Measurements from ENCODE around the gene DROSHA. TPM values are rescaled to one million over a fixed set of nuclear protein-coding genes. Genes with fewer than 3 reads are reported as not detected.

DROSHA gene
- polyA plus RNA-seq, 2 of the 4 experiments (the other 2 are of a cell fraction): 49.1 to 105 TPM

- Histone ChIP-seq H3K4me2 (no peak overlapping the region), H3K4me3 (no peak overlapping the region), H3K9me3 (no peaks in the 10 kb centered on the region), H3K27ac (no peak overlapping the region), H3K4me1 (no peaks in the 10 kb centered on the region)
- ChIA-PET POLR2A (no interaction called here), CTCF (no interaction called here)
- FAIRE-seq (no peak), ATAC-seq (no peak), DNase-seq (ENCODE audit: low read depth in 1 of 2, low spot score in 1 of 2) (no peak)
- no peak for TF ChIP-seq CBX8 (IDR thresholded peaks at IDR 0.05)
- no peak for TF ChIP-seq CEBPB (IDR thresholded peaks at IDR 0.05)
- no peak for TF ChIP-seq MAFK (IDR thresholded peaks at IDR 0.05; ENCODE audit: partially characterized antibody)
- TF ChIP-seq REST (IDR thresholded peaks at IDR 0.05): no peak
- TF ChIP-seq ZSCAN20 (CRISPR knock-in tag; IDR thresholded peaks at IDR 0.05): no peak
- no peak for TF ChIP-seq RARB (CRISPR knock-in tag; IDR thresholded peaks at IDR 0.05)
- TF ChIP-seq HOXB13 (CRISPR knock-in tag; IDR thresholded peaks at IDR 0.05; ENCODE audit: low read depth): no peak
- no peak for TF ChIP-seq CHD4 (IDR thresholded peaks at IDR 0.05; ENCODE audit: borderline replicate concordance)
- TF ChIP-seq HEYL (CRISPR knock-in tag; IDR thresholded peaks at IDR 0.05): no peak
- TF ChIP-seq CTCF (IDR thresholded peaks at IDR 0.05): no peak
- no peak for TF ChIP-seq BHLHE40 (IDR thresholded peaks at IDR 0.05; ENCODE audit: low read depth, low read length)
- no peak for TF ChIP-seq TP53 (CRISPR knock-in tag; IDR thresholded peaks at IDR 0.05)
- no peak for TF ChIP-seq GATA3 (IDR thresholded peaks at IDR 0.05; ENCODE audit: borderline replicate concordance)
- no peak for TF ChIP-seq NFE2L2 (conservative IDR thresholded peaks at IDR 0.05; ENCODE audit: low read length)
- no peak for TF ChIP-seq RAD21 (conservative IDR thresholded peaks at IDR 0.05 in 1 of 2, IDR thresholded peaks at IDR 0.05 in 1 of 2)
- WGBS (ENCODE audit: missing lambda C conversion rate): 58% methylated on average over 4 of the region's 4 CpGs
Observed at GRCh38 chr5:31380049-31380448, 151.8 kb downstream of the DROSHA start.

GRCh38 chr5:31378838-31379237 is 153.1 kb downstream of the DROSHA start:
- POLR2A ChIA-PET: no interaction called here
- Histone ChIP-seq H3K4me3 (no peak overlapping the region), H3K27ac (no peak overlapping the region), H3K4me2 (no peak overlapping the region), H3K9me3 (no peaks in the 10 kb centered on the region), H3K4me1 (no peaks in the 10 kb centered on the region)
- DNase-seq (ENCODE audit: low read depth in 1 of 2, low spot score in 1 of 2) (no peak), ATAC-seq (no peak), FAIRE-seq (no peak)
- TF ChIP-seq RCOR1 (IDR thresholded peaks at IDR 0.05; ENCODE audit: low read depth, low read length): no peak
- TF ChIP-seq KDM5A (IDR thresholded peaks at IDR 0.05): no peak
- no peak for TF ChIP-seq PHF8 (IDR thresholded peaks at IDR 0.05; ENCODE audit: borderline replicate concordance, low read depth)
- TF ChIP-seq CEBPB (IDR thresholded peaks at IDR 0.05): no peak
- no peak for TF ChIP-seq HDAC2 (IDR thresholded peaks at IDR 0.05)
- no peak for TF ChIP-seq HEYL (CRISPR knock-in tag; IDR thresholded peaks at IDR 0.05)
- TF ChIP-seq CHD4 (IDR thresholded peaks at IDR 0.05; ENCODE audit: borderline replicate concordance): no peak
- no peak for TF ChIP-seq RARB (CRISPR knock-in tag; IDR thresholded peaks at IDR 0.05)
- WGBS (ENCODE audit: missing lambda C conversion rate): 53% methylated on average over 7 of the region's 7 CpGs
- CTCF ChIA-PET: no interaction called here

GRCh38 chr5:31378136-31378535 is 153.8 kb downstream of the DROSHA start:
- CTCF ChIA-PET: no interaction called here
- FAIRE-seq: no peak
- no peak for ATAC-seq
- TF ChIP-seq FOSL2 (IDR thresholded peaks at IDR 0.05) (no peak), FOSL2 (CRISPR knock-in tag; IDR thresholded peaks at IDR 0.05) (no peak), PBX3 (IDR thresholded peaks at IDR 0.05) (no peak), CTCF (IDR thresholded peaks at IDR 0.05) (no peak), MAFK (IDR thresholded peaks at IDR 0.05; ENCODE audit: partially characterized antibody) (no peak)
- TF ChIP-seq, protein P1, sequence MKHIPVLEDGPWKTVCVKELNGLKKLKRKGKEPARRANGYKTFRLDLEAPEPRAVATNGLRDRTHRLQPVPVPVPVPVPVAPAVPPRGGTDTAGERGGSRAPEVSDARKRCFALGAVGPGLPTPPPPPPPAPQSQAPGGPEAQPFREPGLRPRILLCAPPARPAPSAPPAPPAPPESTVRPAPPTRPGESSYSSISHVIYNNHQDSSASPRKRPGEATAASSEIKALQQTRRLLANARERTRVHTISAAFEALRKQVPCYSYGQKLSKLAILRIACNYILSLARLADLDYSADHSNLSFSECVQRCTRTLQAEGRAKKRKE (CRISPR knock-in tag; IDR thresholded peaks at IDR 0.05; ENCODE audit: low read depth): no peak
- TF ChIP-seq, protein P2, sequence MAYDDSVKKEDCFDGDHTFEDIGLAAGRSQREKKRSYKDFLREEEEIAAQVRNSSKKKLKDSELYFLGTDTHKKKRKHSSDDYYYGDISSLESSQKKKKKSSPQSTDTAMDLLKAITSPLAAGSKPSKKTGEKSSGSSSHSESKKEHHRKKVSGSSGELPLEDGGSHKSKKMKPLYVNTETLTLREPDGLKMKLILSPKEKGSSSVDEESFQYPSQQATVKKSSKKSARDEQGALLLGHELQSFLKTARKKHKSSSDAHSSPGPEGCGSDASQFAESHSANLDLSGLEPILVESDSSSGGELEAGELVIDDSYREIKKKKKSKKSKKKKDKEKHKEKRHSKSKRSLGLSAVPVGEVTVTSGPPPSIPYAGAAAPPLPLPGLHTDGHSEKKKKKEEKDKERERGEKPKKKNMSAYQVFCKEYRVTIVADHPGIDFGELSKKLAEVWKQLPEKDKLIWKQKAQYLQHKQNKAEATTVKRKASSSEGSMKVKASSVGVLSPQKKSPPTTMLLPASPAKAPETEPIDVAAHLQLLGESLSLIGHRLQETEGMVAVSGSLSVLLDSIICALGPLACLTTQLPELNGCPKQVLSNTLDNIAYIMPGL (CRISPR knock-in tag; IDR thresholded peaks at IDR 0.05; ENCODE audit: borderline replicate concordance): no peak

More at GRCh38 chr5:31378136-31378535, 153.8 kb downstream of the DROSHA start:
- no peak overlapping the region for H3K4me3 ChIP-seq
- no peak overlapping the region for H3K27ac ChIP-seq
- no peak overlapping the region for H3K4me2 ChIP-seq
- POLR2A ChIA-PET: no interaction called here
- no peaks in the 10 kb centered on the region for H3K9me3 ChIP-seq
- no peaks in the 10 kb centered on the region for H3K4me1 ChIP-seq
- DNase-seq (ENCODE audit: low read depth in 1 of 2, low spot score in 1 of 2): no peak

Measured in A549 (cell line).